Measurements from ENCODE around the gene S100A6. TPM values are rescaled to one million over a fixed set of nuclear protein-coding genes. Genes with fewer than 3 reads are reported as not detected.

Gene S100A6
- total RNA-seq, 1 donor from 2014 or later = 1,046 TPM

DNA sequence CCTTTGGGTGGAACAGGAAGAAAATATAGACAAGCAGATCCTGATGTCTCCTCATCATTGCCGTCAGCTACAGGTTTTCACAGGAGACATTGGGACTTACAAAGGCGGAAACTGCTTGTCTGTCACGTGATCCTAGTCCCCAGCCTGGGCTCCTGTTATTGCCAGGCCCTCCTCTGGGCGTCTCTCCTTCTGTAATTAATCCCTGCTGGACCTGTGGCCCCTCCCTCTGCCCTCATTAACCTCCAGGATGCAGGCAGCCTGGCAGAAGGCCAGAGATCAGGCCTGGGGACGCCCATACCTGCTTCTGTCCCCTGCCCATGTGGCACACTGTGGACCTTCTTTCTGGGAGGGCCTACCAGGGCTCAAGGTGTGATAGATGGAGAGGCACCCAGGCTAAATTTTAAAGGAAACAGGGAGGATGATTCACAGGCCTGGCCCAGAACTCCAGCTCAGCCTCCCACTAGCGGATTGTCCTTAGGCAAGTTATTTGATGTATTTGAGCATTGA, 2.6 kb upstream of the S100A6 start:
- intact Hi-C loops (cut with DNase I) = no loop called here
- no peak overlapping the region for H3K27ac ChIP-seq
- peaks cover 10% of the 10 kb centered on the region for H3K36me3 ChIP-seq
- H3K27me3 ChIP-seq = no peaks in the 10 kb centered on the region
- DNase-seq (peak; percentile 47), ATAC-seq (no peak)
- H3K4me3 ChIP-seq = no peak overlapping the region
- H3K4me1 ChIP-seq = peaks cover 35% of the 10 kb centered on the region
- no peak for TF ChIP-seq CTCF (IDR thresholded peaks at IDR 0.05)
- H3K9me3 ChIP-seq = no peaks in the 10 kb centered on the region

DNA sequence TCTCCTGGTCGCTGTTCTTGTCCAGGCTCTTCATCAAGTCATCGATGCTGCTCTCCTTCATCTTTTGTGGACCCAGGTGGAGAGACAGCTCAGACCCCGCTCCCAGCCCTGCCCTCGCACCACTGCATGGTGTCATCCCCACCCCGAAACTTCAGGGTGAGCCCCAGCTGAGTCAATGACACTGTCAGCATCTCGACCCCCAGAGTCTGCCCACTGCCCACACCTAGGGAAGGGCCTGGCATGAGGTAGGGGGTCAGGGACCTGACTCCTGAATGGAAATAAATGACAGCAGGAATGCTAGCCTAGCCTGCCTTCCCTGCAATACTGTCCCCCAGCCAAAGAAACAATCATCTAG, 1.6 kb upstream of the S100A6 start:
- Histone ChIP-seq H3K4me3 (no peak overlapping the region), H3K36me3 (peaks cover 10% of the 10 kb centered on the region), H3K4me1 (peaks cover 43% of the 10 kb centered on the region), H3K9me3 (no peaks in the 10 kb centered on the region), H3K27me3 (no peaks in the 10 kb centered on the region), H3K27ac (peak overlapping the region; percentile 99)
- intact Hi-C loops (cut with DNase I) = no loop called here
- no peak for TF ChIP-seq CTCF (IDR thresholded peaks at IDR 0.05)
- peak; percentile 63 for DNase-seq
- ATAC-seq = no peak

GRCh38 chr1:153536671-153537375, 1.0 kb upstream of the S100A6 start:
- peaks cover 43% of the 10 kb centered on the region for H3K4me1 ChIP-seq
- H3K9me3 ChIP-seq = no peaks in the 10 kb centered on the region
- intact Hi-C loops (cut with DNase I) = no loop called here
- peak; percentile 31 for ATAC-seq
- peak; percentile 81 for DNase-seq
- TF ChIP-seq CTCF (IDR thresholded peaks at IDR 0.05) = no peak
- H3K27me3 ChIP-seq = no peaks in the 10 kb centered on the region
- peak overlapping the region; percentile 99 for H3K27ac ChIP-seq
- peak overlapping the region; percentile 87 for H3K4me3 ChIP-seq
- H3K36me3 ChIP-seq = peaks cover 10% of the 10 kb centered on the region

GRCh38 chr1:153536012-153536670, 350 bp upstream of the S100A6 start:
- H3K9me3 ChIP-seq = no peaks in the 10 kb centered on the region
- intact Hi-C loops (cut with DNase I) = no loop called here
- H3K4me3 ChIP-seq = peak overlapping the region; percentile 87
- ATAC-seq = peak; percentile 85
- H3K27me3 ChIP-seq = no peaks in the 10 kb centered on the region
- H3K27ac ChIP-seq = peak overlapping the region; percentile 99
- H3K36me3 ChIP-seq = peaks cover 10% of the 10 kb centered on the region
- TF ChIP-seq CTCF (IDR thresholded peaks at IDR 0.05) = no peak
- peak; percentile 97 for DNase-seq
- peaks cover 40% of the 10 kb centered on the region for H3K4me1 ChIP-seq

DNA sequence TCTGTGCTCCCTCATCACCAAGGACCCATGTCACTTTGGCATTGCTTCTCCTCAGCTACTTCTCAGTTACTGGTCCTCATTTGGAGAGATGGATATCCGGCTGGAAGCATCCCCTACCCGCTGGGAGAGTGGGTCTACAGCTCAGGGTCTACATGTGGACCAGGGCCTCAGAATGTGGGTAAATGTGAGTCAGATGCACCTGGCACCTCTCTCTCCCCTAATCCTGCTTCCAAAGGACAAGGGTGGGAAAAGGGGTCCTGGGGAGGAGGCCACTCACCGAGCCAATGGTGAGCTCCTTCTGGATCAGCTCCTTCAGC, 908 bp downstream of the S100A6 start:
- intact Hi-C loops (cut with DNase I) = loop anchor here (5.0 kb wide), 1 partner anchor 32 kb away; the partner anchor contains the start of gene S100A2
- H3K27me3 ChIP-seq = no peaks in the 10 kb centered on the region
- ATAC-seq = no peak
- no peaks in the 10 kb centered on the region for H3K9me3 ChIP-seq
- no peak for DNase-seq
- peak overlapping the region; percentile 87 for H3K4me3 ChIP-seq
- H3K27ac ChIP-seq = peak overlapping the region; percentile 99
- TF ChIP-seq CTCF (IDR thresholded peaks at IDR 0.05) = no peak
- H3K36me3 ChIP-seq = peaks cover 10% of the 10 kb centered on the region
- H3K4me1 ChIP-seq = peaks cover 40% of the 10 kb centered on the region
